HG02763 (cell line): ENCODE data around the gene BICDL1.
"Not testable (repeated sequence)": the region's sequence is repeated elsewhere in the genome, so short reads cannot be mapped to it uniquely, and the experiment has no call there.

ENCODE experiments used
- ATAC-seq: cut with Tn5 transposase; IDR thresholded peaks from one replicate; pipeline ENCODE4 v1.9.1; 2021; ENCODE audit warnings: mild to moderate bottlenecking, moderate library complexity; ENCODE audit not compliant: unreplicated experiment

Gene BICDL1

DNA sequence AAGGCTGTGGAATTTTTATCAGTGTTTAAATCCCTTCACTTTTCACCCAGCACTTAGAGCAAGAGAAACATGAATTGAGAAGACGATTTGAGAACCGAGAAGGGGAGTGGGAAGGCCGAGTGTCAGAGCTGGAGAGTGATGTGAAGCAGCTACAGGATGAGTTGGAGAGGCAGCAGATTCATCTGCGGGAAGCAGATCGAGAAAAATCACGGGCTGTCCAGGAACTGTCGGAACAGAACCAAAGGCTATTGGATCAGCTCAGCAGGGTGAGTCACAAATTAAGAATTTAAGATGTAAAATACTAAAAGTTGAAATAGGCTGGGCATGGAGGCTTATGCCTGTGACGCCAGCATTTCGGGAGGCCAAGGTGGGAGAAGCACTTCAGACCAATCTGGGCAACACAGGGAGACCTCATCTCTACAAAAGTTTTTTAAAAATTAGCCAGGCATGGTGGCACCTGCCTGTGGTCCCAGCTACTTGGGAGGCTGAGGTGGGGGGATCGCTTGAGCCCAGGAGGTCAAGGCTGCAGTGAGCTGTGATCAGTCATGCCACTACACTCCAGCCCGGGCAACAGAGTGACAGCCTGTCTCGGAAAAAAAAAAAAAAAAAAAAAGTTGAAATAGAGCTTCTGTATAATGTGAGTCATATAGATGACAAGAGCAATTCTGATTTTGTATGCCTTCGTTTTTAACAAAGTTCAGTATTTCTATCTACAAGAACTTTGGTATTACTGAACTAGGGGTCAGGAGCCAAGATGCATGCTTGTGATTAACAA, 9.6 kb downstream of the BICDL1 start:
- no peak for ATAC-seq

GRCh38 chr12:120000556-120000955, 11.5 kb downstream of the BICDL1 start:
- no peak for ATAC-seq

- no peak for ATAC-seq
Measured at GRCh38 chr12:120006258-120006975, 17.4 kb downstream of the BICDL1 start.

DNA sequence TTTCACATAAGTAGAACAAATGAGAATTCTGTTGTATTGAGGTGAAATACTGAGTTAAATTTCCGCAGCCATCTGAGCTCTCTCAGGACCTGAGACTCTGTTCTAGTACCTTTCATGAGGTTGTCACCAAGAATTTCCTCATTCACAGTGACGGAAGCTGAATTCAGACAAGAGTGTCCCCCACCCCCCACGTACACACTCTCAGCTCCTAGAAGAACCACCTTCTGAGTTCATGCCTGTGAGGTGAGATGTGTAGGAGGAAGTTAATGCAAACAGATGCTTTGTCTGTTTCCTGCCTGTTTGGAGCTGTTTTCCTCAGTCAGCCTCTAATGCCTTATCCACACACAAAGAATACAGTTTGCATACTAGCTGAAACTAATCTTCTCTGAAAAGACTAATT, 18.2 kb downstream of the BICDL1 start:
- no peak for ATAC-seq

DNA sequence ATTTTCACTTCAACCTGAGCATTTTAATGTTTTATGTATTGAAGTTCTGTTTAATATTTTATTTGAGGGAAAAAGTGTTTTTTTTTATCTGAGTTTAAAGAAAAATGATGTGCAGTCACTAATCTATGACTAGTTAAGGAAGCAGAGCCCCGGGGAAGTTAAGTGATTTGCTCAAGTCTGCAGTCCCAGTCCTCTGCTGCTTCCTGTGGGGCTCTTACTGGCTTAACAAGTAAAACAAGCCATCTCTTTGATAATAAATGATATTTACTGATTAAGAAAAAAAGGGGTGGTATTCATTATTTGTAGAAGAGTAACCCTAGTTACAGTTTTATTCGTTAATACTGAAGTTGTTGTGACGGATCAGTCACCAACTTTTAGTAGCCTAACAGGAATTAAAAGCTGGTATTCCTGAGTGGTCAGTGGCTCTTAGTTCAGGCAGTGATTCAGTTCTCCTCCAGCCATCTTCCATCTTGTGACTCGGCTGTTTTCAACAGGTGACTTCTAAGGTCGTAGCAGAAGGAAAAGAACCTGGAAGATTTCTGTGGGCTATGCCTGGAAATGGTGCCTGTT, 21.7 kb downstream of the BICDL1 start:
- ATAC-seq: no peak

GRCh38 chr12:120012067-120012621, 23.1 kb downstream of the BICDL1 start:
- no peak for ATAC-seq

GRCh38 chr12:120013659-120014380, 24.8 kb downstream of the BICDL1 start:
- ATAC-seq: no peak

DNA sequence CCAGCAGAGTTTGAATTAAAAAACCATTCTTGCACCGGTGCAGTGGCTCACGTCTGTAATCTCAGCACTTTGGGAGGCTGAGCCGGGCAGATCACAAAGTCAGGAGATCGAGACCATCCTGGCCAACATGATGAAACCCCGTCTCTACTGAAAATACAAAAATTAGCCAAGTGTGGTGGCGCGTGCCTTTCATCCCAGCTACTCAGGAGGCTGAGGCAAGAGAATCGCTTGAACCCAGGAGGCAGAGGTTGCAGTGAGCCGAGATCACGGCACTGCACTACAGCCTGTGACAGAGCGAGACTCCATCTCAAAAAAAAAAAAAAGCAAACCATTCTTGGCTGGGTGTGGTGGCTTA, 25.3 kb downstream of the BICDL1 start:
- ATAC-seq: not testable (repeated sequence)

DNA sequence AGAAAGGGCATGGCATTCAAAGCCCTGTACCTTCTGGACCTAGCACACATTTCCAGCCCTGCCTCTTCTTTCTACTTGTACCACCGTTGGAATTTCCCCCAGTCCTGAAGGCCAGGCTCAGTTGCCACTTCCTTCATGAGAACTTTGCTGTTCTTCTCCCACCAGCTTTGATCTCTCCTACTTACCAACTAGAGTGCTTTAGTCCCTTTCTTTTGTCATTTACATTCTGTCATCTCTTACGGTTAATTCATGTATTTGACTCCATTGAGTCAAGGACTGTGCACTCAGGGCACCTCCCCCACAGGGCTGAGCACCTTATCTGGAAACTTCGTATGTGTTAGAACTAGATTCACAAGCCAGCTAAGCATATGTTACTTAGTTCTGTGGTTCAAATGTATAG, 26.3 kb downstream of the BICDL1 start:
- no peak for ATAC-seq

DNA sequence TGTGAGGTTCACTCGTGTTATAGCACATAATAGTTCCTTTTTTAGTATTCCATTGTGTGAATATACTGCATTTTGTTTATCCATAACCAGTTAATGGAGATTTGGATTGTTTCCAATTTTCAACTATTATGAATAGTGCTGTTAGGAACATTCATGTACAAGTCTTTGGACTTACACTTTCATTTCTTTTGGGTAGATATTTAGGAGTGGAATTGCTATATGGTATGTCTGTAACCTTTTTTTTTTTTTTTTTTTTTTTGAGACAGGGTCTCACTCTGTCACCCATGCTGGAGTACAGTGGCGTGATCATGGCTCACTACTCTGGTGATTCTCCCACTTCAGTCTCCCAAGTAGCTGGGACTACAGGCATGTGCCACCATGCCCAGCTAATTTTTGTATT, 27.2 kb downstream of the BICDL1 start:
- ATAC-seq: not testable (repeated sequence)

DNA sequence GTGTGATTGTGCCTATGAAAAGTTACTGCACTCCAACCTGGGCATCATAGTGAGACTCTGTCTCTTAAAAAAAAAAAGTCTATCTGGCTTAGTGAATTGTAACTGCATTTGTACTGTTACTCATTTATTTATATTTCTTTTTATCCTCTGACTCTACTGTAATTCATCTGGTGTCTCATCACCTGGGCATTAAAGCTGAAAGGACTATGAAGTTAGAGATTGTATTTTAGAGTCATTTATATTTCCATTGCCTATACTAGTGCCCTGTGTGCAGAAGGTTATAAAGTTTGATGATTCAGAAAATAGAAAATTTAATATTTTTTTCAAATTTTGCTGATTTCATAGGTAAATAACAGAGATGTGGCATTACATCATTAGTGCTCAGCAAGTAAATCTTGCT, 30.2 kb downstream of the BICDL1 start:
- no peak for ATAC-seq

DNA sequence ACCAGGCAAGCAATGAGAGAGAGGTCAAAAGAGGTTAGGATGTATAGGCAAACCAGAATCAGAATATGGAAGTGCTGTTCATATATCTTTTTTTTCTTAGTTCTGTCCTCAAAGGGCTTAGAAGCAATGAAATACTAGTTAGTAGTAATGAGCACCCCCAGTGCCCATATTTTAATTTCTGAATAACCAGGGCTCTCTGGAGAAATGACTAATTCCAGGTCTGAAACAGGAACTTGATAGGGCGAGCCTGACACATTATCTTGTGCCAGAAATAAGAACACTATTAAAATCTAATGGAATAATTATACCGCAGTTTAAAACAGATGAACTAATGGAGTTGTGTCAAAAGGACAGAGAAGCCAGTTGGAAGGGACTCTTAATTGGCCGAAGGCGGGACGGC, 30.9 kb downstream of the BICDL1 start:
- ATAC-seq: no peak

DNA sequence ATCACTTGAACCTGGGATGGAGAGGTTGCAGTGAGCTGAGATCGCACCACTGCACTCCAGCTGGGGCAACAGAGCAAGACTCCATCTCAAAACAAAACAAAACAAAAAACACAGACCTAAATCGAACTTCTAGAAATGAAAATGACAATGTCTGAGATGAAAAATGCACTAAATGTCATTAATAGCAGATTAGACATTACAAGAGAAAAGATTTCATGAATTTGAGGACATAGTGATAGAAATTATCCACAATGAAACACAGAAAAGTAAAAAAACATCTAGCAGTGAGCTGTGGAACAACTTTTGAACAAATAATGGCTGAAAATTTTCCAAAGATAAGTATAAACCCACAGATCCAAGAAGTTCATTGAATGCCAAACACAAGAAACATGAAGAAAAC, 35.2 kb downstream of the BICDL1 start:
- no peak for ATAC-seq

- no peak for ATAC-seq
Measured at GRCh38 chr12:120025640-120026039, 36.6 kb downstream of the BICDL1 start.

DNA sequence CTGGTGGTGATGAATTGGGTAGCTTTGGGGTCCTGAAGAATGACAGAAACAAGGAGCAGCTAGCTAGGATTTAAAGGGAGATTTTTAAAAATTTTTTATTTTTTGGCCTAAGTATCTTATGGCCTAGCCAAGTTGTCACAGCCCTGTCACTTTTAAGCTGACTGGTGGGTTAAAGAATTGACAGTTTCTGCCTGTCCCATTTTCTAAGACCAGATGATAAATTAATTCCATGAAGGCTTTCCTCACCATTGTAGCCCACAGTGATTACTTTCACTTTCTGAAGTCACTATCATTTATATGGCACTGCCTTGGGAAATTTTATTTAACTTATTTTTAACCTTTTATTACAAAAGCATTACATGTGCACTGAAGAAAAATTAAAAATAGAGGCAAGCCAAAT, 43.2 kb downstream of the BICDL1 start:
- ATAC-seq: no peak

DNA sequence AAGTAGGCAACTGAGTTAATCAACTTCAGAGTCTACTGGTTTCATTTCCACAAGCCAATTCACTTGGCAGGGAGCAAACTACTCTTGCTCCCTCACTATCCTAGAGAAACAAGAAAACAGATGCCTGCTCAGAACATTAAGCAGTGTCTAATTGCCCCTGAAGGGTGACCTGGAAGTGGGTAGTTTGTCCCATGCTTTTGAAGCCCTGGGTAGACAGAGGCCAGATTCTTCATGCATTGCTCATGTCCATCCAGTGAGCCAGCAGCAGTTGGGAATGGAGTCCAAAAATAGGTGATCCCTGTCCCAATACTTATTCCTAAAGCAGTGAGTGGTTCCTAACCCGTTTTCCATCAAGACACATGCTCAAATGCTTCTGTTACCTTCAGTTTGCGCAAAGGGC, 48.8 kb downstream of the BICDL1 start:
- ATAC-seq: no peak

GRCh38 chr12:120039711-120040110, 50.7 kb downstream of the BICDL1 start:
- ATAC-seq: no peak

DNA sequence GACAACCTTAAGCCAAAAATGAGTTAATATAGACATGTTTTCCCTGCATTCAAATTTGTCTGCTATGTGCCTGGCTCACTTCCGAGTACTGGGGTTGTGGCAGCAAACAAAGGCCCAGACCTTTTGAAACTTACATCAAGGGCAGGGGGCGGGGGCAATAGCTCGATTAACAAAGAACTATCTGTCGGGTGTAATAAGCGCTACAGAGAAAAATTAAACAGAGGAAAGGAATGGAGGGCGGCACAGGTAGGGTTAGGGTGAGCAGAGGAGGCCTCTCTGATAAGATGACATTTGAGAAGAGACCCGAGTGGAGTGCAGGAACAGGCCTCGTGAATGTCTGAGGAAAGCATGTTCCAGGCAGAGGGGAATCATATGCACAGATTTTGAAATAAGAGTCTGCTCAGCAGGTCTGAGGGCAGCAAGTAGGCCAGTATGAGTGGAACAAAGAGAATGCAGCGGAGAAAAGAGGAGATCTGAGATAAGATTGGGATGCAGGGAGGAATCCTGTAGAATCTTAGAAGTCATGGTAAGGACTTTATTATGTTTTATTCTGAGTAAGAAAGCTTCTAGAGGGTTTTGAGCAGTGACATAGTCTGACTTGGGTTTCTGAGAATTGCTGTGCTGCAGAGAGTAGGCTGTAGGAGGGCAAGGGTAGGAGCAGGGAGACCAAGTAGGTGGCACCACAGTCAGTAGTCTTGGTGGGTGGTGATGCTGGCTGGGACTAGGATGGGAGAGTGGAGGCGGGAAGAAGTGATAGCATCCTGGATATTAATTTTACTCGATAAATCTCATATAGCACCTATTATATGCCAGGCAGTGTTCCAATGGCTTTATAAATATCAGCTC, 52.6 kb downstream of the BICDL1 start:
- no peak for ATAC-seq

GRCh38 chr12:120045367-120045766, 56.3 kb downstream of the BICDL1 start:
- ATAC-seq: not testable (repeated sequence)

GRCh38 chr12:120047072-120047471, 58.0 kb downstream of the BICDL1 start:
- ATAC-seq: no peak
